HL-60/S4 treated with retinoic acid at 250 ng/mL for 4 days and 3 days (cell line): ENCODE results near the gene PPP2R2D.
"Not testable (repeated sequence)": the region's sequence is repeated elsewhere in the genome, so short reads cannot be mapped to it uniquely, and the experiment has no call there.

Experiments used
- in situ Hi-C: fragments of 300-500 bp; cut with MboI; formaldehyde crosslinking; loops from 2 replicates; pipeline ENCODE4 v1.7.0; 2022; ENCODE audit warnings: low sequenced_read_pairs

The PPP2R2D gene

GRCh38 chr10:131946321-131946751, 45.5 kb downstream of the PPP2R2D start:
- in situ Hi-C loops = no loop called here

- in situ Hi-C loops = no loop called here
Measured at GRCh38 chr10:131946880-131947279, 46.1 kb downstream of the PPP2R2D start.

- in situ Hi-C loops = no loop called here
Measured at GRCh38 chr10:131947631-131948347, 47.0 kb downstream of the PPP2R2D start.

- in situ Hi-C loops = no loop called here
Measured at GRCh38 chr10:131948501-131948900, 47.7 kb downstream of the PPP2R2D start.

GRCh38 chr10:131949041-131949862, 48.4 kb downstream of the PPP2R2D start:
- in situ Hi-C loops = no loop called here

GRCh38 chr10:131949908-131950307, 49.1 kb downstream of the PPP2R2D start:
- in situ Hi-C loops = not testable (repeated sequence)

GRCh38 chr10:131954356-131954965, 53.7 kb downstream of the PPP2R2D start:
- in situ Hi-C loops = no loop called here

- in situ Hi-C loops = no loop called here
Measured at GRCh38 chr10:131955591-131956340, 55.0 kb downstream of the PPP2R2D start.

GRCh38 chr10:131959841-131960240, 59.0 kb downstream of the PPP2R2D start:
- in situ Hi-C loops = no loop called here

GRCh38 chr10:131960631-131961046, 59.8 kb downstream of the PPP2R2D start:
- in situ Hi-C loops = no loop called here

- in situ Hi-C loops = no loop called here
Measured at GRCh38 chr10:131961047-131961776, 60.4 kb downstream of the PPP2R2D start.

GRCh38 chr10:131961777-131962662, 61.2 kb downstream of the PPP2R2D start:
- in situ Hi-C loops = no loop called here

GRCh38 chr10:131963350-131963749, 62.5 kb downstream of the PPP2R2D start:
- in situ Hi-C loops = no loop called here

GRCh38 chr10:131963811-131964210, 63.0 kb downstream of the PPP2R2D start:
- in situ Hi-C loops = no loop called here

- in situ Hi-C loops = no loop called here
Measured at GRCh38 chr10:131964298-131964697, 63.5 kb downstream of the PPP2R2D start.

- in situ Hi-C loops = no loop called here
Measured at GRCh38 chr10:131968949-131969348, 68.1 kb downstream of the PPP2R2D start.

GRCh38 chr10:131970946-131971345, 70.1 kb downstream of the PPP2R2D start:
- in situ Hi-C loops = no loop called here

GRCh38 chr10:131971591-131971990, 70.8 kb downstream of the PPP2R2D start:
- in situ Hi-C loops = no loop called here

- in situ Hi-C loops = no loop called here
Measured at GRCh38 chr10:131972474-131973071, 71.8 kb downstream of the PPP2R2D start.
